HG02623 (cell line): Measurements from ENCODE around the gene CLMP.
"Not testable (repeated sequence)": the region's sequence is repeated elsewhere in the genome, so short reads cannot be mapped to it uniquely, and the experiment has no call there.

Source experiments
- ATAC-seq: cut with Tn5 transposase; IDR thresholded peaks from one replicate; pipeline ENCODE4 v1.9.1; 2021; ENCODE audit warnings: moderate library complexity; ENCODE audit not compliant: unreplicated experiment

CLMP gene

DNA sequence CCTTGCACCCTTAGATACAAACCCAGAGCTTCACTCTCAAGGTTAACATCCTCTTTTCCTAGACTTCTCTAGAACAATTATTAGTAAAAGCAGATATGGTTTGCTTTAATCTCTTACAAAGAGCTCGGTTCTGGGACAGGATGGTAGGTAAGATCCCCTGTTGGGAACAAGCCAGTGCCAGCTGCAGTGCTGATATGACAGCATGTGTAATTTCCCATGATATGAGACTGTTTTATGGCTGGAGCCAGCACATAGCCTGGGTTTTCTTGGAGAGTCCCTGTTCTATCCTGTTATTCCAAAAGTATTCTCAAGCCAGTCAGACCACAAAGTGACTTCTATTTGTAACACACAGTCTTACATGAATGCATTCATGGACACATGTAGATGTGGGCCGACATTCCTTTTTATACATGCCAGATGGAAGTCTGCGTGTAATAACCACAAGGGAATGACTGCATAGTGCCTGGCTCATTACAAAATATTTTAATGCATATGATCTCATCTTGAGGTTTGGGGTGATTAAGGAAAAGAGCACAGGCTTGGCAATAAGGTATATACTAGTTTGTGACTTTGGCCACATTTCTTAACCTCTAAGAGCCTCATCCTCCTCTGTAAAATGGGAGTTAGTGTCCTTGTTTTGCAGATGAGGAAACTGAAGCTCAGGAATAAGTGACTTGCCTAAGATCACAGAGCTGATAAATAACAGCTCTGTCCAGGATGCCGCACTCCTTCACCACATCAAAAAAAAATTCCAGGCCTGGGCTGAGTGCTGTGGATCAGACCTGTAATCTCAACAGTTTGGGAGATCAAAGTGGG, 21.8 kb downstream of the CLMP start:
- ATAC-seq: no peak

DNA sequence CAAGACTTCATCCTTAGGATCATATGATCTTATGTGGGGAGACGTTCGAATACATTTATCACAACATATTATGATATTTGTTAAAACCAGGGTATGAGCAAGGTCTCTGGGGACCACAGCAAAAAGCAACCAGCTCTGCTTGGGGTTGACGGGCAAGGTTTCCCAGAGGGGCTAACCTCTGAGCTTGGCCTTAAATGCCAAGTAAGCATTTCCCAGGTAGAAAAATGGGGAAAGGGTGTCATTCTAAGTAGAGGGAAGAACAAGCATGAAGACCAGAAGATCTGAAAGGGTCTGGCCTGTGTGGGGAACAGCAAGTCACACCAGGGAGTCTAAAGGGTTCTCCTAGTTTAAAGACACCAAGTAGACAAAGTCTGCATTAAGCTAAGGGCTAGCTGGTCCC, 24.1 kb downstream of the CLMP start:
- no peak for ATAC-seq

DNA sequence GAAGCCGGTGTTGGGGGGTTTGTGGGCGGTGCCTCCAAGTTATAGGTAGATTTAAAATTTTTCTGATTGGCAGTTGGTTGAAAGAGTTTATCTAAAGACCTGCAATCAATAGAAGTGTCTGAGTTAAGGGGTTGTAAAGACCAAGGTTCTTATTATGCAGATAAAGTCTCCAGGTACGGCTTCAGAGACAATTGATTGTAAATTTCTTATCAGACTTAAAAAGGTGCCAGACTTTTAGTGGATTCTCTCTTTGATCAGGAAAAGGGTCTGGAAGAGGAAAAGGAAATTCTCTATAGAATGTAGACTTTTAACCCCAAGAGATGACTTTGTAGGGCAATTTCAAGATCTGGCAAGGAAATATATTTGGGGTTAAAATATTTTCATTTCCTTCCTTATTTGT, 25.2 kb downstream of the CLMP start:
- ATAC-seq: no peak

DNA sequence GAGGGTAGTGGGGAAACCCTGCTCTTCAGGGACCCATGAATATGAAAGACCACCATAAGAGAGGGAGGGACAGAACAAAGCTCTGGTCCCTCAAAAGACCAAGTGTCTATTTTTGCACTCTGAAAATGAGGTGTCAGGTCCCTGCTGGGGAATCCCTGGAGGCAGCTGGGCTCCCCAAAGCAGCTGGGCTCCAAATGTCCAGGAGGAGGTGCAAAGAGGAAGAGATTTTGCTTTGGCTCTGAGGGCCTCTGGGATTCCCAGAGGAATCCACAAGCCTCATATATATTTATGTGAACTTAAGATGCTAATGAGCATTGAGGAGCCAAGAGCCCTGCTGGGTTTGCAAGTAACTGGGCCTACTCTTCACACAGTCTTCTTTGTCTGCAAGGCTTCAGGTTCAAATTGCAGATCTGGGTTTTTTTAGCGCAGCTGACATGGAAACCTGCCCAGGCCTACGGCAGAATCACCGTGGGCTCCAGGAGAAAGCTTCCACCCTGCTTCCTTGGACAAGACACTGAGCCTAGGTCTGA, 26.0 kb downstream of the CLMP start:
- no peak for ATAC-seq

DNA sequence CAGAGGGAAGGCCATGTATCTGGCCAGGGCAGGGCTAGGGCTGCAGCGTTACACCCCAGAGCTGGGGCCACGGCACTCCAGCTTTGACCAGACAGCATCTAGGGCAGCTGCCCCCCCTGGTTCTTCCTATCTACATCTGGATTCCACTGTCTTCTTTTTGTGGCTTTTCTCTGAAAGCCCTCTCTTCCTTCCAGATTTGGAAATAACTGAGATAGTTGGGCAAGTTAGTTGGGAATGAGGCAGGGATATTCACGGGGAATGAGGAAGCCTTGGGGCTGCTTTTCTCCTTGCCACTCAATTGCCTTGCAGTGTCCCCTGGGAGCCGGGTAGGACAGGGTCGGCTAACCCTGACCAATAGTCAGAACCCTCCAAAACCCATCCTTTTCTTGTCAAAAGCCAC, 26.8 kb downstream of the CLMP start:
- no peak for ATAC-seq

DNA sequence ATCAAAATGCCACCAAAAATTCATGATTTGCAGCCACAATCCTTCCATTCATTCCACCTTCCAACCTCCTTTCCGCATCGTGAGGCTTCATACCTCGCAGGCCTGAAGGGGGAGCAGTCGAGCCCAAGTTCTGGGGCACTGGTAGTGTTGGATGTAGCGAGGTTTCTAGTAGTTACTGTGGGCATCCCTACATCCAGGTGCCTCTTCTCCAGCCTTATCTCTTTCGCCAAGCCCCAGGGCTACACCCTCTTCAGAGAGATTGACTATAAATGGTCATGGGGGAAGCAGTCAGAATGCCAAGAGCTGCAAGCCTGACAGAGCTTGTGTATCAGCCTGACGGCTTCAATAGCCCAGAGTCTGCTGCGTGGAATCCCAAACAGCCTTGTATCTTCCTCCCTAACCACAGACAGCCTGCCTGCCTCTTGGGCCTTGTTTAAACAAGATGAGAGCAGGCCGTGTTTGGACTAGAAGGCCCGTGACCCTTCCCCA, 28.9 kb downstream of the CLMP start:
- ATAC-seq: no peak

DNA sequence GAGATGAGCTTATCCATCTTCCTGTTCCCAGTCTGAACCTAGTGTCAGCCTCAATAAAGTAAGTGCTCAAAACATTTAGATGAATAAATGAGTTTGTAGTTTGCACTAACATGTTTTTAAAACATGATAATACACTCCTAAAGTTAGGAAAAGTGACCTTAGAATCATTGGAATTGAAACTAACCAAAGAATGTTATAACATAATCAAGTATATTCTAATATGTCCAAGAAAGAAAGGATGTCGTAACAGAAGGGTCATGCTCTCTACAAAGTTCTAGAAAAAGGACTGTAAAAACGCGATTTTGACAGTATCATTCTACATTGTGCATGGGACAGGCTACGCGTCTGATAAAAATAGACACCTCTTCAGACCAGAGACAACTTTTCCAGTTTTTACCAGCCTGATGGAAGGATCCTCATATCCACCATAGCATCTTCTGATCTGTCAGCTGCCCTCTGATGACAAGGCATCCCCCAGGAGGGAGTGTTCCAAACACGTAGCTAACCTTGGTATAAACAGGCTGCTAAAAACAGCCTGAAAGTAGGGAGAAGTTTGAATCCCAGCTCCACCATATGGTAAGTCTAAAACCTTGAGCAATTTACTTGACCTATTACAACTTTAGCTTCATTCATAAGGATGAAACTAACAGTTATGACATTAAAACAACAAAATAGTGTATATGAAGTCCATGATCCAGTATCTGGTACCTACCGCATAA, 30.2 kb downstream of the CLMP start:
- ATAC-seq: no peak

DNA sequence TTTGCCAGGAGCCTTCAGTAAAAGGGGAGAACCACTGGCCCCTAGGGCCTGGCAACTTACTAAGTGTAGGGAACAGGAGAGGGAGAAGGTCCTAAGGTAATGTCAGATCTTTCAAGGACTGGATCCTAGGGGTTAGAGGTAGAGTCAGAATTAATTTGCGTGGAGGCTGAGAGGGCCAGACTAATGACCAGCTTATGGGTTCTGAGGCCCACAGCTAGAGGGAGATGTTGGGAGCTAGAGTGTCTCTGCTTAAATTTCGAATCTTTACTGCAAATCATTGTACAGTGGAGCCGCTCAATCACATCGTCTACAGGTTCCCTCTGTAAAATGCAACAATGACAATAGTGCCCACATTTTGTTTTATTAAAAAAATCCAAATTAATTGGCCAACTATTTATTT, 31.4 kb downstream of the CLMP start:
- ATAC-seq: no peak

DNA sequence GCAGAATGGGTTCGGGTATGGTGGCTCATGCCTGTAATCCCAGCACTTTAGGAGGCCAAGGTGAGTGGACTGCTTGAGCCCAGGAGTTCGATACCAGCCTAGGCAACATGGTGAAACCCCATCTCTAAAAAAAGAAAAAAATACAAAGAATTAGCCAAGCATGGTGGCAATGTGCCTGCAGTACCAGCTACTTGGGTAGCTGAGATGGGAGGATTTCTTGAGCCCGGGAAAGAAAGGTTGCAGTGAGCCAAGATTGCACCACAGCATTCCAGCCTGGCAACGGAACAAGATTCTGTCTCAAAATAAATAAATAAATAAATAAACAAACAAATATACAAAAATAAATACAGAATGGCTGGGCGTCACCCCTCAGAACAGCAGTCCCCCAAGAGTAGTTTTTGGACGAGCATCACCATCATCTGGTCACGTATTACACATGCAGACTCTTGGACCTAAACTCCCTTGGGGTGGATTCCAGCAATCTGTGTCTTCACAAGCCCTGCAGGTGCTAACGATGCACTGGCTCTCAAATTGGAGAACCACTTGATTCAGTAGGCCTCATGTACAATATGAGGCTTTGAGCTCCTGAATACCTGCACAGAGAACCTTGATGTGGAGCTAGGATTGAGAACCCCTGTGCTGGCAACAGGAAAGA, 33.5 kb downstream of the CLMP start:
- ATAC-seq: no peak

DNA sequence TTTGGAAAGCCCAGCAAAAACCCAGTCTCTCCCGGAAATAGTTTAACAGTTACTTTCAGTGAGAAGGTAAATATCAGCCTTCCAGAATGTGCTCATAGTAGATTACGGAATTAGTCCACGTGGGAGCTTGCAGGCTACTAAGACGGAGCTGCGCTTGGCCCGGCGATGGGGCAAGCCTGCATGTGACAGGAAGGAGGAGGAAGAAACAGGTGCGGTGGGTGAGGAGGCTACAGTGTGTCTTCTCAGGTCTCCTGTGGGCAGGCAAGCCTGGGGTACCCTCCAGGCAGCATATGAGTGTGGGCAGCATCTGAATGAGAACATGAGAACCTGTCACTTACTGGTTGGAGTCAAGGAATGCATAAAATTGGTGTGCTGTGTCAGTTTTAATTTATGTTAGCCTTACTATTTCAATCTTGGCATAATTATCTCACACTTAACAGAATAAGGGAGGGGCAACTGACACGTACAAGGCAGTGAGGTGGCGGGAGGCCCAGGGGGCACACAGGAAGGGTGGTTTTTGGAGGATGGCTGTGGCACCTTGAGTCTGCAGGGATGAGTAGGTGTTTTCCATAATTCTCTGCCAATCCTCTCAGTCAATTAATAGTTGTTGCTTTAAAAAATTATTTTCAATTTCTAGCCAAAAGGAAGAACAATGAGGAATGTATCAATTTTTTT, 35.7 kb downstream of the CLMP start:
- no peak for ATAC-seq

DNA sequence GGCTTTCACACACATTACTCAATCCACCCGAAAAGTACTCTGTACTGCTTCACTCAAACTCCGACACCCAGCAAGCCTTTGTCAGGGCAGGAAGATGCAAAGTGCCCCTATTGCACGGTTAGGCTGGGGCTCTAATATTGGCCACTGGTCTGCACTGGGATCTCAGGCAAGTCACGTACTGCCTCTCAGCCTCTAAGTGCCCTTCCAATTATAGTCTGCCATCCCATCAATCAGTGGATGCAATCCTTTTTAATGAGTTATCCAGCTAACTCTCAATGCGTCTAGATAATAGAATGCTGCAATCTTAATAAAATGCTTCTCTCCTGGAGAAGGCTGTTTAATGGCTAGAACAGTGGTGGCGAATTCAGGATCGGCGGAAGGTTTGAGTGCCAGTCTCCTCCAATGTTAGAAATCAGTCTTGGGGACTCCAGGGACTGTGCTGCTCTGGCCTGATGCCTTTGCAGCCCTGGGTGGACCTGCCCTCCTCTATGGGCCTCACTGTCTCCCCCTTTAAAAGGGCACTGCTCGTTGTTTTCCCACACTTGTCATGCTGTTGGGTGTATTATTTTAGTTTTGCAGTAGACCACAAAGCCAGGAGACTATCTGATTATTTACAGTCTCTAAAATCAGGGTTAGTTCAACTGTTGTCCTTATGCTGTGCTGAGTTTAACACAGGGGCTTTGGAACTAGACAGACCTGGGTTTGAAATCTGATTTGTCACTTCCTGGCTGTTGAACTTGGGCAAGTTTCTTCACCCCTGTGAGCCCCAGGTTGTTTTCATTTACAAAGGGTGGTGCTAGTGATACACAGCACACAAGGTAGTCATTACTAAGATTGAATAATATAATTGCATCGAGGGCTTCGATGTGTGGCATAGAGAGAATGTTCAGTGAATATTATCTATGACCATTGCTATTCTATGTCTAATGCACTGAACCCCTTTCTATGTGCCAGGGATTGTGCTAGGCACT, 36.7 kb downstream of the CLMP start:
- no peak for ATAC-seq

DNA sequence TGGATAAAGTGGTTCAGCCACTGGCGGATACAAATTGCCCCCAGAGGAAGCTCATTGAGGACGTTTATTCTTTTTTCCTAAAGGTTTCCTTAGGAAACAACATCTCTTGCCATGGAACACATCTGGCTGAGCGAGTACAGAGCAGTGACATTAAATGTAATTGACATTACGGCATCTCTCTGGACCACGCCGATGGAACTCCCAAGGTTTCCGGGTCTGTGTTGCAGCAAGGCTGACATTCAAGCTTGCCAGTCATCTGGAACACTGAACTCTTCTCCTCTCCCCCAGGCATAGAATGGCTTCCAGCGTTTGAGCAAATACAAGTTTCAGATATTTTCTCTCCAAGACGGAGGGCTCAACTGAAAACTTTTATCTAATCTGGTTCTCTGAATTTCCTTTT, 42.1 kb downstream of the CLMP start:
- ATAC-seq: no peak

DNA sequence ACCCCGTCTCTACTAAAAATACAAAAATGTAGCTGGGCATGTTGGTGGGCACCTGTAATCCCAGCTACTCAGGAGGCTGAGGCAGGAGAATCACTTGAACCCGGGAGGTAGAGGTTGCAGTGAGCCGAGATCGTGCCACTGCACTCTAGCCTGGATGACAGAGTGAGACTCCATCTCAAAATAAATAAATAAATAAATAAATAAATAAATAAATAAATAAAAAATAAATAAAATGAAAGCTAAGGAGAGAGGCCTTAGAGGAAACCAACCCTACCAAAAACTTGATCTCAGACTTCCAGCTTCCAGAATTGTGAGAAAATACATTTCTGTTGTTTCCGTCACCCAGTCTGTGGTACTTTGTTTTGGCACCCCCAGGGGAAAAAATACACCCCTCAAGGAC, 42.7 kb downstream of the CLMP start:
- not testable (repeated sequence) for ATAC-seq

DNA sequence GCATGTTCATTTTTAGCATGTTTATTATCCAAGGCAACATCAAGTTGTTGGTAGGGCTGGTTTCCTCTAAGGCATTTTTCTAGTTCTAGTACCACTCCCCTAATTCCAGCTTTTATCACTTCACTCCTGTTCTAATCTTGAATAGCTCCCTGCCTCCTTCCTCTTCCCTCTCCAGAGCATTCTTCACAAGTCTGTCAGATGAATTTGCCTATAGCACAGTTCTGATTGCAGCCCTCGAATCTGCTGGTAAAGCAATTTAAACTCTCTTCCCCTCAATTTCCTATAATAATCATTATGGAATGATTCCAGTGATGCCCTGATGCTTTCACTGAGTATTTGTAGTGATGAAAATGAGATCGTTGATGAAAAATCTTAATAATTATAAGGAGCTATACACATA, 43.3 kb downstream of the CLMP start:
- no peak for ATAC-seq

DNA sequence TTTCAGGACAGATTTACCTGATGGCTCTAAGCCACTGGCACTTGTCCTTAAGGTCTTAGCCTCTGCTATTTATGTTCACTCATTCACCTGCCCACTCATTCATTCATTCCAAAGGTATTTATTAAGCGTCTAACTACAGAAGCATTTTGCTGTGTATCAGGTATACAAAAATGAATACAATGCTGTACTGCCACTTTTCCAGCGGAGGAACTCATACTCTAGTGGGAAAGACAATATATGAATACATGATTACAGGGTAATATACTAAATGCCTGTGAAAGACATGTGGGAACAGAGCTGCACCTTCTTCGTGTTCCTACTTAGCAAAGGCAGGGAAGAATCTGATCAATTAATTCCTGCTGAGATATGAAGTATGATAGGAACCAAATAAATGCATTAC, 43.7 kb downstream of the CLMP start:
- no peak for ATAC-seq

DNA sequence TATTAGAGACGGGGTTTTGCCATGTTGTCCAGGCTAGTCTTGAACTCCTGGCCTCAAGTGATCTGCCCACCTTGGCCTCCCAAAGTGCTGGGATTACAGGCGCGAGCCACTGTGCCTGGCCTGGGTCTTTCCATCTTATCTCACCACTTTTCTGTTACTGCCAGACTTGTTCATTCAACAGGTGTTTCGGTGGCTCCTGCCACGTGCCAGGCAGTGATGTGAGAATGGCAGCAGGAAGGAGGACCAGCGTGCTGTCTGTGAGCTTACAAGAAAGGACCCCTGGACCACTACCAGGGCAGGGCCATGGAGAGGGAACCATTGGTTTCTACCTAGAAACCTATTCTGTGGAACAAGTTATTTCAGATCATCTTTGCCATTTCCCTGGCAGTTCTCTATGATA, 44.2 kb downstream of the CLMP start:
- no peak for ATAC-seq

DNA sequence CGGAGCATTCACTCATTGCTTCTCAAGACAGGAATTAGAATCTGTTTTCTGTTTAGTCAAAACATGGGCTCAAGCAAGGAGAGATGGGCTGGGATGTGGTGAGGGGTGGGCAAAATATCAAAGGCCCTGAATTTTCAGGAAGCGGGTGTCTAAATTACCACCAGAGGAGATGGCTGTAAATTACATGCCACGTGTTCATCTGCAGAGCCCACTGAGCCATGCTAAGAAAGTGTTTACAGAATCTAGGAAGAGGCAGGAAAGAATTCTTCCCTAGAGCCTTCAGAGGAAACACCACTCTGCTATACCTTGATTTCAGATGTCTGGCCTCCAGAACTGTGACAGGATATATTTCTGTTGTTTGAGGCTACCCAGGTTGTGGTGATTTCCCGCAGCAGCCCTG, 46.1 kb downstream of the CLMP start:
- ATAC-seq: no peak

DNA sequence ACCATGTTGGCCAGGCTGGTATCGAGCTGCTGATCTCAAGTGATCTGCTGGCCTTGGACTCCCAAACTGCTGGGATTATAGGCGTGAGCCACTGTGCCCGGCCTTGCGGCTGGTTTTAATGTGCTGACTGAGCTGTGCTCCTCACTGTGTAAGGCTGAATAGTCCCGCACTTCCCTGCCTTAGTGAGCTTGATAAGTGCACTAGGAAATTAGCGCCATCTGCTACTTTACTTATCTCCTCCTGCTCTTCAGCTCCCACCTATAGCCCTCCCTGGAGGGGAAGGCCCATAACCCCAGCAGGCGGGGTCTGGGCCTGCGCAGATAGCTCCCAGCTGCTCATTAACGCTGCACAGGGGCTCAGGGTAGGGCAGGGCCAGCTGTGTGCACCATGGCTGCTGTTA, 49.4 kb downstream of the CLMP start:
- no peak for ATAC-seq

DNA sequence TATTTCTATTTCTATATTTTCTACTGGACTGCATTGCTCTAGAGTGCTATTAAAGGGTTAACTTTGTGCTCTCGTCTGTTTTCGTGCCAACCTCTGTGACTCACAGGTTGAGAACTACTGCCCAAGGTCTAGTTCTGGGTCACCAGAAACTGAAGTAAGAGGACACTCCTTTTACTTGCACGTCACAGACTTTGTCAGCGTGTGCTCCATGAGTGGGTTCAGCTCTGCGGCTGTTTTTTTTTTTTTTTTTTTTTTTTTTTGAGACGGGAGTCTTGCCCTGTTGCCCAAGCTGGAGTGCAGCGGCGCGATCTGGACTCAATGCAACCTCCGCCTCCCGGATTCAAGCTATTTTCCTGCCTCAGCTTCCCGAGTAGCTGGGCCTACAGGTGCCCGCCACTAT, 49.8 kb downstream of the CLMP start:
- no peak for ATAC-seq

DNA sequence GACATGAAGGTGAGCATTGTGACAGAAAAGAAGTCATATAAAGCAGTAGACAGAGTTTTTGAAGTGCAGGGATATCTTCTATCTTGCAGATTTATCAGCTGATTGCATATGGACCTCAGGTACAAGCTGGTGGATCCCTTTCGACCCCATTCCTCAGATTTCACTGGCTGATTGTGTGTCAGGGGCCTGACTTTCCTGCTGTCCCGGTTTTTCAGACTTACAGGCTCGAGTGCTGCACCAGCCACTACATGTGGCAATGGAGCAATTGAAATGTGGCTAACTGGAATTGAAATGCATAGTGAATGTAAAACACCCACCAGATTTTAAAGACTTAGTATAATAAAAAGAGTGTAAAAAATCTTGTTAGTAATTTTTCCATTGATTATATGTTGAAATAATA, 50.3 kb downstream of the CLMP start:
- no peak for ATAC-seq
